NCI-H524 treated with DMSO at 0.1 percent for 48 hours (cell line): ENCODE results near the gene TMEM42.
"Not testable (repeated sequence)": the region's sequence is repeated elsewhere in the genome, so short reads cannot be mapped to it uniquely, and the experiment has no call there.

Experiments
- DNase-seq: peaks from one replicate; lab custom pipeline; 2025; lab: John Stamatoyannopoulos, UW

The TMEM42 gene

DNA sequence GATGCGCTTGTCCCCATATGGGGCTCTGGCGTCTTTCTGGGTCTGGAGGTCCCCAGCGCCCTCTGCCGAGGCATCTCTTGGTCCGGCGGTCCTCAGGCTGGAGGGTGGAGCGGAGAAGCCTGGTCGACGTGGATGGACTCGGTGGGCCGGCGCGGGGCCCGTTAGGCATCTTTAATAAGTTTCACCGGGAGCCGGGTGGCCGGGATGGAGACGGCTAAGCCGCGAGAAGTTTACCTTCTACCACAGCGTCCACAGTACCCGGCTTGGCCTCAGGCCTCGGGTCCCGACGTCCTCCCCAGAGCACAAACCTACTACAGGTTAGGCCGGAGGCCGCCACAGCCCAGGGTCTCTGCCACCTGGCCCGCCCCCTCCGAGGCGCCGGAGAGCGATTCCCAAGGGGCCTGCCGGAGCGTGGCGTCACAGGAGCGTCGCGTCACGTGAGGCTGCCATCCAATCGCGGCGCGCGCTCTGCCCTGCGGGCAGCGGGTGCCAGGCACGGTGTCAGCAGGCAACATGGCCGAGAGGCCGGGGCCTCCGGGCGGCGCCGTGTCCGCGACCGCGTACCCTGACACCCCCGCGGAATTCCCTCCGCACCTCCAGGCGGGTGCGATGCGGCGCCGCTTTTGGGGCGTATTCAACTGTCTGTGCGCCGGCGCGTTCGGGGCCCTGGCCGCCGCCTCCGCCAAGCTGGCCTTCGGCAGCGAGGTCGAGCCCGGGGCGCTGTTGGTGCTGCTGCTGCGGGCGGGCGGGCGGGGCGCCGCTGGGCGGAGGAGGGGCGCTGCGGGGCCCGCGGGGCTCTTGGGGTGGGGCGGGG lies at the start of gene TMEM42:
TSS of gene TMEM42 (plus strand) at position 501 of the 814 bp plus-strand sequence. CDS start at position 514, 13 bp downstream.
- peak; percentile 22 for DNase-seq

DNA sequence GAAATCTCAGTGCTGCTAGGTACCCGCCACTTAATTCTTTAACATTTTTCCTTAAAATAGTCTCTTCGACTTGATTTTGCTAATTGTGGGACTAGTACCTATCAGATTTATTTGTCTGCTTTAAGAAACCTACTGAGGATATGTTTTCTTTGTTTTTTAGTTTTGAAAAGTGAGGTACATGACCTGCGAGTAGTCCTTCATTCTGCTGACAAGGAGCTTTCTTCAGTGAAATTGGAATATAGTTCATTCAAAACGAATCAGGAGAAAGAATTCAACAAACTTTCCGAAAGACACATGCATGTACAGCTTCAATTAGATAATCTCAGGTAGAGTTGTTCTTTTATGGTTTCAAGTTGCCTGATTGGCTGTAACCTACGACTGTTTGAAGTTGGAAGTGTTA lies 47.0 kb upstream of the TMEM42 start:
- no peak for DNase-seq

DNA sequence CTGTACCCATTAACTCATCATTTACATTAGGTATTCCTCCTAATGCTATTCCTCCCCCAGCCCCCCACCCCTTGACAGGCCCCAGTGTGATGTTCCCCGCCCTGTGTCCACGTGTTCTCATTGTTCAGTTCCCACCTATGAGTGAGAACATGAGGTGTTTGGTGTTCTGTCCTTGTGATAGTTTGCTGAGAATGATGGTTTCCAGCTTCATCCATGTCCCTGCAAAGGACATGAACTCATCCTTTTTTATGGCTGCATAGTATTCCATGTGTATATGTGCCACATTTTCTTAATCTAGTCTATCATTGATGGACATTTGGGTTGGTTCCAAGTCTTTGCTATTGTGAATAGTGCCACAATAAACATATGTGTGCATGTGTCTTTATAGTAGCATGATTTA lies 45.4 kb upstream of the TMEM42 start:
- DNase-seq: not testable (repeated sequence)

DNA sequence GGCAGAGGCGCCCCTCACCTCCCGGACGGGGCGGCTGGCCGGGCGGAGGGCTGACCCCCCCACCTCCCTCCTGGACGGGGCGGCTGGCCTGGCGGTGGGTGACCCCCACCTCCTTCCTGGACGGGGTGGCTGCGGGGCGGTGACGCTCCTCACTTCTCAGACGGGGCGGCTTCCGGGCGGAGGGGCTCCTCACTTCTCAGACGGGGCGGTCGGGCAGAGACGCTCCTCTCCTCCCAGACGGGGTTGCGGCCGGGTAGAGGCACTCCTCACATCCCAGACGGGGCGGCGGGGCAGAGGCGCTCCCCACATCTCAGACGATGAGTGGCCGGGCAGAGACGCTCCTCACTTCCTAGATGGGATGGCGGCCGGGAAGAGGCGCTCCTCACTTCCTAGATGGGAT lies 40.5 kb upstream of the TMEM42 start:
- DNase-seq: not testable (repeated sequence)

DNA sequence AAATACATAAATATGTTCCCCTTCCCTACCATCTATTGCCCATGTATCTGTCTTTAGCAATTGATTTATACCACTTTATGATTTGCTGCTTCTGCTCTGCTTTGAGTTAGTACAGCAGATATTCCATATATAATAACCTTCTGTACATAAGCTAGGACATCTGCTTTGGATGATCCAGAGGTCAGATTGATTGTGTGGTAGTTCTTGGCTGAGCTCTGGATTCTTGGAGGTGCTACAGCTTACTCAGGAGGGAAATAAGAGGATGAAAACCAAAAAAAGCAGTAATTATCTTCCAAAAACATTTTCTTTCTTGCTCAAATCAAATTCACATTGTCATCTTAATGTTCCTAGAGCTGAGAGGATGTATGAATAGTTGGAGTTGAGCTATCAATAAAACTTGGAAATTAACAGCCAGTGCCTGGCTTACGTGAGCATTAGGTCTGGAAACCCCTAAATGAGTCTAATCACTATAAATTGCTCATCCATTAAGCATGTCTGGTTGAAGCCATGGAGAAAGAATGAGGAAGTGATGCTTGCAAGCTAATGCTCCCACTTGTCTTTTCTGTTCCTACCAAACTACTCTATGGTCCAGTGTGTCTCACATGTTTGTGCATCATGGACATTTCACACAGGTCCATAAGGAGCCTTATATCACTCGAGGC lies 36.3 kb upstream of the TMEM42 start:
- no peak for DNase-seq

DNA sequence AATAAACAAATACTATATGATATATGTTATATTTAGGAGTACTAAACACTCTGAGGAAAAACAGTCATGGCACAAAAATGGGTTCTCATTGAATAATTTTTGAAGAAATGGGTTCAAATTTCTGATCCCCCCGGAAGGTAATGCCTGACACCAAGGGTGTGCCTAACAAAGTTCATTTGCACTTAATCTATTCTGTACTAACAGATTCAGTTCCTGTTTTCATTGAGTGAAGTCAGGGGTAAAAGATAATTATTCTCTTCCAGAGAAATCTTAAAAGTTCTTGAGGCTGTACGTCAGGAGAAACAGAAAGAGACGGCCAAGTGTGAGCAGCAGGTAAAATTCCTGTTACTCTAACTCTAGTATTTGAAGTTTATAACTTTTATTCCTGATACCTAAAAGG lies 34.5 kb upstream of the TMEM42 start:
- no peak for DNase-seq

DNA sequence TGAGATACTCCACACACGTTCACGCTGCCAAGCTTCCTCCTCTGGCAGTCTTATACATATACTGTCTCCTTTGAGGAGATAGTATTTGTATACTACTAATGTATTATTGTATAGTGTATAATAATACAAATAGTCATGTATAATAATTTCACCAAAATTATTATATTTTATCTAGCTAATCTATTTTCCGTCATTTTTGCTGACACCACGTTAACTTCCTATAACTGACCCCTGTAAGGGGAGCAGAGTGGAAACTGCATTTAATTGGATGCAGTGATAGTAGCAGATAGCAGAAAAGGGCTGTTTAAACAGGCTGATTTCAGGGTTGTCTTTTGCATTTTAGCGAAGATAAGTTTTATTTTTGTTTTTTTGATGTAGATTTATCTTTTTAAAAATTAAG lies 30.5 kb upstream of the TMEM42 start:
- DNase-seq: no peak

DNA sequence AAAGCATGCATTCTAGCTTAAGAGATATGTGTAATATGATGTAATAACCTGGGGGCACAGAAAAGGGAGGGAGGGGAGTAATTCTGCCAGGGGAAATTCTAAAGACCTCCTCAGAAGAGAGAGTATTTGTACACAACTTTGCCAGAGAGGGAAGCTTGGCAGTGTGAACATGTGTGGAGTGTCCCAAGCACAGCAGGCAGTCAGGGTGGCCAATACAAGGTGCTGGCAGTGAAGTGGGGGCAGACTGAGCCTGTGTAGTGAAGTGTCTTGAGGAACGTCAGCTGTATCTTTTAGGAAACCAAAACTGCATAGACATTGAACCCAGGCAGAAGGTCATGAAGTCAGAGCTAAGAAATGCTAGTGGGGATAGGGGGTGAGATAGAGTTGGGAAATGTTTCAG lies 29.7 kb upstream of the TMEM42 start:
- no peak for DNase-seq

DNA sequence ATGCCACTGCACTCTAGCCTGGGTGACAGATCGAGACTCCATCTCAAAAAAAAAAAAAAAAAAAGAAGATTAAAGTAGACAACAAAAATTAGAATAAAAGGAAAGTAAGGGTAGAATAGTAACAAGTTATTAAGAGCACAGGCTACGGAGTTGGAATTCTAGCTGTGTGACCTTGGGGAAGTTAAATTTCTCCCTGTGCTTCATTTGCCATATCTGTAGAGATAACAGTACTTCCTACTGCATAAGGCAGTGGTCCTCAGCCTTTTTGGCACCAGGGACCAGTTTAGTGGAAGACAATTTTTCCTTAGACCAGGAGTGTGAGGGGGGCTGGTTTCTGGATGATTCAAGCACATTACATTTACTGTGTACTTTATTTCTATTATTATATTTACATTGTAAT lies 28.7 kb upstream of the TMEM42 start:
- DNase-seq: no peak

DNA sequence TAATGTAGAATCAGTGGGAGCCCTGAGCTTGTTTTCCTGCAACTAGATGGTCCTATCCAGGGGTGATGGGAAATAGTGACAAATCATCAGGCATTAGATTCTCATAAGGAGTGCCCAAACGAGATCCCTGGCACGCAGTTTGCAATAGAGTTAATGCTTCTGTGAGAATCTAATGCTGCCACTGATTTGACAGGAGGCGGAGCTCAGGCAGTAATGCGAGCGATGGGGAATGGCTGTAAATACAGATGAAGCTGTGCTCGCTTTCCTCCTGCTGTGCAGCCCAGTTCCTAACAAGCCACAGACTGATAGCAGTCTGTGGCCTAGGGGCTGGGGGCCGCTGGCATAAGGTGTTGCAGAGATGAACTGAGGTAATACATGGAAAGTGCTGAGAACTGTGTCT lies 28.3 kb upstream of the TMEM42 start:
- no peak for DNase-seq

DNA sequence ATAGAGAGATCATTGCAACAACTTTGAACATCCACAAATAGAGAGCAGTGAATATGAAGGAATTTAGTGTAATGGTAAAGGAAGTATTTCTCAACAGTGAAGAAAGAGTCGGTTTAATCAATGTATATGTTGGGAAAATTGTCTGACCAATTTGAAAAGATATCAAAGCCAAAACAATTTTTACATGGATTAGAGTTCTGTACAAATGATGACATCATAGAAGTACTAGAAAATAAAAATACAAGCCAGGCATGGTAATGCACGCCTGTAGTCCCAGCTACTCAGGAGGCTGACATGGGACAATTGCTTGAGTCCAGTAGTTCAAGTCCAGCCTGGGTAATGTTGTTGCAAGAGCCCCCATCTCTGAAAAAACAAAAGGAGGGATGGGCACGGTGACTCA lies 26.0 kb upstream of the TMEM42 start:
- DNase-seq: no peak

DNA sequence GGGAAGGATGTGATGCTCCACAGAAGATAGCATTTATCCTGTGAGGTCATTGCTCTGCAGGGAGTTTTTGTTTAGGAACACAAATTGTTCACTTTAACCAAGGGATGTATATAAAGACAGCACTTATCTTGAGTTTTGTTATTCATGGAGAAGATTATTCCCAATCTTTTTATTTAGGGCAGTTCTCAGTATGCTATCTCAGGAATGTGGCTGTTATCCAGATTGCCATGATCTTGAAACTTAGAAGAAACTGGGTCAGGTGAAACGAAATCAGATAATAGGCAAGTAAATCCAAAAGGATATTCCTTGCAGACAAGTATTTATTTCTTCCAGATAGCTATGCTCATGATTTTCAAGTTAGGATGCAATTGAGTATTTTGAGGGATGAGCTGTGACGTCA lies 19.3 kb upstream of the TMEM42 start:
- DNase-seq: no peak

DNA sequence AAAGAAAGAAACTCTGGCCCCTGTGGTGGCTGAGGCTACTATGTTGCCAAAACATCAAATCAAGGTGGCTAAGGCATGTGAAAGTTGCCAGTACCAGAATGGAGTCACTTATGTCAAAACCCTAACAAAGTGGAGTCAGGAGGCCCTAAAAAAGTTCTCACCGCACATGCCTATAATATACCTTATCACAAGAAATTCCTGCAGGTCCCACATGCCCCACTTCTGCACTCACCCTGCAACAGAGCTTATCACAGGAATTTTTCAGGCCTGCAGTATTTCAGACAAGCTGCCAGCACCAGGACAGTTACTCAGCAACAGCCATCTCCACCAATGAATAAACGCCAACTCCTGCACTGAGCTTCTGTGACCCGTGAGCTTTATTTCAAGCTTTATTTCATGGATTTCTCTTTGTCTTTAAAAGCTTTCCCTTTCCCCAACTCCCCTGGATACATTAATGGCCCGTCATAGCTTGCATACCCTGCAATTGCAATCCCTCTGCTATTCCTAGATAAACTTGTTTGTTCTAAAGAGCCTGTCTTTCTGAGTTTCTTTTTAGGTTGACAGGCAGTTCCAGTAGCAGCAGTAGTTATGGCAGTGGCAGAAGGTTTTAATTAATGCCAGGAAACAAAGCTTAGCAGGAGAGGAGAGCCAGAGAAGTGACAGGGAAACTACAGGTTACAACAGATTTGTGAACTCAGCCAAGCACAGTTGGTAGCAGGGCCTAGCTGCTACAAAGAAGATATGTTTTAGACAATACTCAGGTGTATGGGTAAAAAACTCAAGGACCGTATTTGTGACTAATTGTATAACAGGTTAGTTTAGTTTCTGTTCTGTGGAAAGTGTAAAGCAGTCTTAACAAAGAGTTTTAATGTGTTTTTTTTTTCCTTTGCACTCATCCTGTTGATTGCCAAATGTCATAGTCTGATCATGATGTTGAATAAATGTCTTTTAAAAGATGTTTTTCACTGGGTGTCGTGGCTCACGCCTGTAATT lies 15.9 kb upstream of the TMEM42 start:
- no peak for DNase-seq

DNA sequence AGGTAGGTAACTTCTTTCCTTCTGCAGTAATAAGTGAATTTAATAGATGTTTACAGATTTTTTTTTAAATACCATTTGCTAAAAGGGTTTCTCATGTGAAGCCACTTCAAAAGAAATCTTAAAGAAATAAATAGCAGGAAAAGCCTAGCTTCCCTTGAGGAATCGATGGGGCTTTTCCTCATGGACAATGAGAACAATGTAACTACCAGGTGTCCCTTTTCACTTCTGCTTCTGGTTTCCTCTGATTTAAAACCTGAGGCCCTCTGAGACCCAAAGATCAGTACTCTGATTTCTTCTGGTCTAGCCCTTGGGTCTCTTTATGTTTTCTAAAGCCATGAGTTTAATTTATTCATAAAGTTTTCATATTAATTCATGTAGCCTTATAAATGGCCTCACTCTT lies 13.1 kb upstream of the TMEM42 start:
- no peak for DNase-seq

DNA sequence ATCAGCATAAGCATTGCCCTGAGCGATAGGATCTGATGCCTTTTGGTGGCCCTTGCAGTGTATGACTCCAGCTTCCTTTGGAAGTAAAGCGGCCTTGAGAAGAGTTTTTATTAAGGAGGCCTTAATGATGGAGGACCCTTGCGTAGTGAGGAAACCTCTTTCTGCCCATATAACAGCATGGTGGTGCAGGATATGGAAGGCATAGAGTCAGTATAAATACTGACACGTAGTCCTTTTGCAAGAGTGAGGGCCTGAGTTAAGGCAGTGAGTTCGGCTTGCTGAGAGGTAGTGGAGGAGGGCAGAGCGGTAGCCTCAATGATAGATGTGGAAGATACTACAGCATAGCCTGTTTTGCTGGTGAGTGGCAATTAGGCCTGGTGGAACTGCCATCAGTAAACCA lies 5.0 kb upstream of the TMEM42 start:
- not testable (repeated sequence) for DNase-seq

DNA sequence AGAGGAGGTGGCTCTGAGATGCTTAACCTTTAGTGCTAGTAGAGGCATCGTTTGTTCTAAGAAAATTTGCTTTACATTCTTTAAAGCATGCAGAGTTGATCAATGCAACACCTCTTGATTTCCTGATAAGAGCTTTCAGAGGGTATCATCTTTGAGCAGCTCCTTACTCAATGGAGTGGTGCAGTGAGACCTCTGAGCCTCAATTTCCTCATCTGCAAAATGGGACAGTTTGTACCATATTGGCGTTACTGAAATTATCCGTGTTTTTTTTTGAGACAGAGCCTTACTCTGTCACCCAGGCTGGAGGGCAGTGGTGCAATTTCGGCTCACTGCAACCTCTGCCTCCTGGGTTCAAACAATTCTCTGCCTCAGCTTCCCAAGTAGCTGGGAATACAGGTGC lies 1.6 kb upstream of the TMEM42 start:
- no peak for DNase-seq

DNA sequence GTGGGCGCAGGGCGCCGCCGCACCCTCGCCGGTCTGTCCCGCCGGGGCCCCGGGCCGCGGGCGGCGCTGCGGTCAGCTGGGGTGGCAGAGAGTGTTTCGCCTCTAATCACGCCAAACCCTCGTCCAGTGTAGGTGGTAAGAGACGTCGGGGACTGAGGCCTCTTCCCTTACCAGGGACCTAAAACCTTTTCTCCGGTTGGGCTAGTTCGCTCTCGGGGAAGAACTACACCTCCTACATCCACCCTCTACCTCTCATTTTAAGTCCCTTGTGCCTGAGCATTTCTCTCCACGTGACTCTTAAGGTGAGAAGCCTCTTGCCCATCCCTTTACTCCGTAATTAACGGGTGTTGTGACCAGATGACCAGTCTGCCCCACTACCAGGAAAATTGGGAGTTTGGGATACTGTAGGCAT lies 520 bp downstream of the TMEM42 start:
- DNase-seq: no peak

DNA sequence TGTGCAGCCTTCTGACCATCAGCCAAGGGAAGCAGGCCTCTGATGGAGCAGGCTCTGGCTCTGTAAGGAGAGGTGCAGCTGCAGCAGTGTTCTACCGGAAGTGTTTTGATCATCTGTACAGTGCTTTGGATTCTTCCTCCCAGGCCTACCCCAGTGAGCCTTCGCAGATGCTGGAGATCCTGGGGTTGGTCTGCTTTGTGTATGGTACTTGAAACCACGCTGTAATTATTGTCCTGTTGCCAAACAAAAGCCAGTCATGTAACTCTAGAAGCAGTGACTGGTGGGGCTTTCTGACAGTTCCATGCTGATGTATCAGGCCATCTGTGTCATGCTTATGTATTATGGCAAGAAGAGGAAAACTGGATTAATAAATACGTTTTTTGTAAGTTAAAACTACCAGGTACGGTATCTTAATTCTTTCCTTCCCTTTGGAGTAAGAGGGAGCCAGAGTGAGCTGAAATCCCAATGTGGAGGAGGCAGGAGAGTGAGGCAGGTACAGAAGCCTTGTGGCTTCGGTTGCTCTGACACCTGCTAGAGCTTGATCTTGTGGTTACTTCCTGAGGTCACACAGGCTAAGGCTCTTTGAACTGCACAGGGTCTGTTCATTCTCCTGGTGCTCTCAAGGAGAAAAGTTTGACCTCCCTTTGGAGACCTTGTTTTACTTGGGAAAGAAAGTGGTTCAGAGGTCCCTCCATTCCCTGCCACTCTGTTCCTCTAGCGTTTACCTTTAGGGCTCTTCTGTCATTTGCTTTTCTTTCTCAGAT lies 3.7 kb downstream of the TMEM42 start:
- DNase-seq: no peak

DNA sequence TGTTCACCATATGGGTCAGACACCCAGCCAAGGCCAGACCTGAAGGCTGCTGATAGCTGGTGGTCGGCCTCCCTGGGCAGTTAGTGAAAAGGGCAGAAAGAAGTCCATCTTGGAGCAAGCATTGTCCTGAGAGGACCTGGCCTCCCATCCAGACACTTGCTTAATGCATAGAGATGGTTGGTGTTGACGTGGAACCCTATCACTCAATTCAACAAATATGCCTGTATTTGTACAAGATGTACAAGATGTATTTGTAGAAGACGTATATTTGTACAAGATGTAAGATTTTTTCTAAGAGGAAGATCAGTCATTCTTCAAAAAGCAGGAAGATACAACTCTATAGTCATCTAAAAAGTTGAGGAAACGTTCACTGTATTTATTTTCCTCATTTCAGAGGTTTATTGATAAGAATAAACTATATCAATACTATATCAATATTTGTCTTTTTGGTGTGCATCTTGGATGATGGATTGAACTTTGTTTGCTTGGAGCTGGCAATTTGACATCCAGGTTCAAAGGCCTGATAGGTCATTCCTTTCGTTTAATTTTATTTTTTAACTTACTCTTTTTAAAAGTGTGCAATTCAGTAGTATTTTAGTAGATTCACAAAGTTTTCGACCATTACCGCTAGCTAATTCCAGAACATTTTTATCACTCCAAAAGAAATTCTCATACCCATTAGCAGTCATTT lies 5.9 kb downstream of the TMEM42 start:
- DNase-seq: no peak

DNA sequence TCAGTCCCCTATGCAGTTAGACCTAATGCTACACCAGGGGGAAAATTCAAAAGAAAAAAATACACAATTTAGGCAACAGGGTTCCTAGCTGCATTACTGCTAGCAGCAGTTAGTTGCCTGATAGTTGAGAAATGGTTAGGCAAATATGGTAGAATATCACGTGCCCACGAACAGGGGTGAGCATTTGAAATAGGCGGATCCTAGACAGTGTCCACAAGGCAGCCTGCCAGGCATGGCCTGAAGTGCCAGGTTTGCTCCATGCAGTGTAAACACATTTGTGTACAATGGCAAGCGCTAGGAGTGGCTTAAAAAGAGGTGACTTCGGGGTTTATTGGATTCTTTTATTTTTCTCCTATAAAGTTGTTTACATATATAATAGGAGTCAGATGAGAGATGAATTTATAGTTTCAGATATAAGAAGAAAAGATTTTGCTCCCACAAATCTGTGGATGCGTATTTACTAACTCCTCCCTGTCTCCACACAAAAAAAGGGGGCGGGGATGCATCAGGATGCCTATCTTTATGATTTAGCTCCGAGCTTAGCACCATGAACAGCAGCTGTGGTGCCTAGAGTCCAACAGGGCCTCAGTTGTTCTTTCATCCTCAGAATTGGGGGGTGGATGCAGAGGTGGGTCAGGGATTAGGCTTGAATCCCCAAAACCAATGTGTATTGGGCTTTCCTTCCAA lies 8.8 kb downstream of the TMEM42 start:
- no peak for DNase-seq
